Breast epithelium (tissue), 4 donors: Measurements from ENCODE around the gene CCDC70. TPM values are rescaled to one million over a fixed set of nuclear protein-coding genes. Genes with fewer than 3 reads are reported as not detected.

Experiments
- DNase-seq, 2 donors: peaks; one replicate each; pipeline ENCODE4 v3.0.0-alpha.2; 2019; ENCODE audit warnings: low spot score in 2 of 2
- H3K27ac ChIP-seq, 2 donors: fragments of 200-600 bp; sonication (generic) in 1 of 2; one replicate each; pipeline ENCODE4 v1.5.1; 2016 to 2019; ENCODE audit warnings: mild to moderate bottlenecking in 1 of 2
- H3K27me3 ChIP-seq, 2 donors: fragments of 200-600 bp; sonication (generic) in 1 of 2; one replicate each; pipeline versions ENCODE4 v1.5.1 to v1.6.0; 2017 to 2019; ENCODE audit warnings: control low read depth in 1 of 2, mild to moderate bottlenecking in 1 of 2
- H3K36me3 ChIP-seq: fragments of 200-600 bp; one replicate; pipeline ENCODE4 v1.5.1; 2019
- H3K4me1 ChIP-seq, 2 donors: fragments of 200-600 bp; sonication (generic); one replicate each; pipeline ENCODE4 v1.5.1; 2016 to 2019; ENCODE audit warnings: control low read depth in 1 of 2
- H3K4me3 ChIP-seq, 3 donors: fragments of 200-600 bp; sonication (generic); 1 replicate in 2 of 3; 2 replicates in 1 of 3; pipeline ENCODE4 v1.5.1; 2016 to 2019; ENCODE audit warnings: mild to moderate bottlenecking in 3 of 3, moderate library complexity in 2 of 3
- H3K9me3 ChIP-seq, 2 donors: fragments of 200-600 bp; sonication (generic) in 1 of 2; one replicate each; pipeline ENCODE4 v1.5.1; 2016 to 2019; ENCODE audit warnings: control low read depth in 1 of 2
- POLR2A ChIP-seq: fragments of 450-650 bp; IDR thresholded peaks from one replicate; pipeline ENCODE4 v1.6.1; 2016; ENCODE audit warnings: antibody characterized with exemption, mild to moderate bottlenecking, moderate library complexity
- POLR2AphosphoS5 ChIP-seq, 3 donors: sonication (generic); formaldehyde crosslinking; IDR thresholded peaks; one replicate each; pipeline ENCODE4 v1.6.1; 2017; ENCODE audit warnings: antibody characterized with exemption in 3 of 3
- intact Hi-C: fragments of 100-400 bp; cut with DNase I; formaldehyde crosslinking; loops from one replicate; pipeline ENCODE4 v1.15.1; 2023; ENCODE audit warnings: low total_unique reads
- total RNA-seq, 3 donors: library from RNA; depleted of rRNA; stranded (reverse); fragments of >200 nt; gene quantifications; one replicate each; pipeline ENCODE4 v1.1.0, GENCODE V29; 2016
- TF ChIP-seq, protein P1 (sequence below), 3 donors: fragments of 450-650 bp; IDR thresholded peaks; one replicate each; pipeline ENCODE4 v1.5.1; 2016 to 2017; ENCODE audit warnings: antibody characterized with exemption in 3 of 3, mild to moderate bottlenecking in 3 of 3, moderate library complexity in 3 of 3

The CCDC70 gene
- total RNA-seq, 3 donors from 2014 or later, result not detected

DNA sequence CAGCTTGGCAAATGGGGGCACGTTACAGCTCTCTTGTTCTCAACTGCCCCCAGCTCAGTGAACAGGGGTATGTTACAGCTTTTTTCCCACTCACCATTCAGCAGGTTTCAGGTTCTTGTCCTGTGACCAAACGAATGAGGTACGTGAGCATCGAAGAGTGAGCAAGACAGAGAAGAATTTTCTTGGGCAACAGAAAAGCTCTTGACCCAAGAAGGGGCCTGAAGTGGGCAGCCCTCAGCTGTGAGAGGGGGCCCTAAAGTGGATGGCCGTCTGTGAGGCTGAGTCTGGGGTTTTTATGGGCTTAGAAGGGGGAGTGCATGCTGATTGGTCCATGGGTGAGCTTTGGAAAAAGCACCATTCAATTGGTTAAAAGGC lies 21.4 kb downstream of the CCDC70 start:
- H3K4me3 ChIP-seq, result no peak overlapping the region
- no peak overlapping the region for H3K27ac ChIP-seq
- no peaks in the 10 kb centered on the region for H3K9me3 ChIP-seq
- no peak for DNase-seq
- no peaks in the 10 kb centered on the region for H3K36me3 ChIP-seq
- no peaks in the 10 kb centered on the region for H3K27me3 ChIP-seq
- H3K4me1 ChIP-seq, result no peaks in the 10 kb centered on the region
- TF ChIP-seq POLR2AphosphoS5 (IDR thresholded peaks at IDR 0.05), result no peak
- TF ChIP-seq POLR2A, result no peak
- TF ChIP-seq, protein P1, sequence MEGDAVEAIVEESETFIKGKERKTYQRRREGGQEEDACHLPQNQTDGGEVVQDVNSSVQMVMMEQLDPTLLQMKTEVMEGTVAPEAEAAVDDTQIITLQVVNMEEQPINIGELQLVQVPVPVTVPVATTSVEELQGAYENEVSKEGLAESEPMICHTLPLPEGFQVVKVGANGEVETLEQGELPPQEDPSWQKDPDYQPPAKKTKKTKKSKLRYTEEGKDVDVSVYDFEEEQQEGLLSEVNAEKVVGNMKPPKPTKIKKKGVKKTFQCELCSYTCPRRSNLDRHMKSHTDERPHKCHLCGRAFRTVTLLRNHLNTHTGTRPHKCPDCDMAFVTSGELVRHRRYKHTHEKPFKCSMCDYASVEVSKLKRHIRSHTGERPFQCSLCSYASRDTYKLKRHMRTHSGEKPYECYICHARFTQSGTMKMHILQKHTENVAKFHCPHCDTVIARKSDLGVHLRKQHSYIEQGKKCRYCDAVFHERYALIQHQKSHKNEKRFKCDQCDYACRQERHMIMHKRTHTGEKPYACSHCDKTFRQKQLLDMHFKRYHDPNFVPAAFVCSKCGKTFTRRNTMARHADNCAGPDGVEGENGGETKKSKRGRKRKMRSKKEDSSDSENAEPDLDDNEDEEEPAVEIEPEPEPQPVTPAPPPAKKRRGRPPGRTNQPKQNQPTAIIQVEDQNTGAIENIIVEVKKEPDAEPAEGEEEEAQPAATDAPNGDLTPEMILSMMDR (IDR thresholded peaks at IDR 0.05), result no peak
- intact Hi-C loops, result no loop called here

DNA sequence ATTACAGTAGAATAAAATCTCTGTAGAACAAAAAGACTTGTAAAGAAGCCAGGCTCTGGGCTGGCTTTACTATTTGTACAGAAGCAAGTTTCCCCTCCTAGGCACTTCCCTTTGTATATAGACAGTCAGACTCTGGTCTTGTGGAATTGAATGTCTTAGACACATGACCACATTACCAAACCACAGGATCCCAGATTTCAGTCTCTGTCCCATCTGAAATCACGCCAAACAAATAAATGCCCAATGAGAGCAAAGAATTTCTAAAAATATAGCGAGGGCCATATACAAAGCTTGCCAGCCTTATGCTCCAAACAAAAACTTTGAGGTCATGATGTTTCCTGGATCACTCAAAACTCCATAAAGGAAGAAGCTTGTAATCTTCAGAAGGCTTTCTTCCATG lies 23.9 kb downstream of the CCDC70 start:
- Histone ChIP-seq H3K27me3 (no peaks in the 10 kb centered on the region), H3K4me3 (no peak overlapping the region), H3K9me3 (no peaks in the 10 kb centered on the region), H3K4me1 (no peaks in the 10 kb centered on the region), H3K36me3 (no peaks in the 10 kb centered on the region), H3K27ac (no peak overlapping the region)
- intact Hi-C loops, result no loop called here
- no peak for TF ChIP-seq POLR2A
- TF ChIP-seq, protein P1 (IDR thresholded peaks at IDR 0.05), result no peak
- no peak for TF ChIP-seq POLR2AphosphoS5 (IDR thresholded peaks at IDR 0.05)
- no peak for DNase-seq

DNA sequence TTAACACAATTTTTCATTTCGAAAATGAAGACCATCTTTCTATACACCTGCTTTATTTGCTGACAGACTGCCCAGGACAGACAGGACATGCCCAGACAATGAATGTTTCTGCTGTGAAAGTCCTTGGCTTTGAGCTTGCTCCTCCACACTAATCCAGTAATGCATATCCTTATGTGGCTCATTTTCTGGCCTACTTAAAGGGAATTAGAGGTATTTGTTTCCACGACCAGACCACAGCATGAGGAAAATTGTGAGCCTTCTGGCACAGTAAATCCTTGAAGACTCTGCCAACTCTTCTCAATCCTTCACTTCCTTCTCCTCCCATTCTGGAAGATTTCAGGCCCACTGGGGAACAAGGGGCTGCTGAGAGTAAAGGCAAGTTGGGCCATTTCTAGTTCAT lies 25.7 kb downstream of the CCDC70 start:
- intact Hi-C loops, result no loop called here
- TF ChIP-seq POLR2AphosphoS5 (IDR thresholded peaks at IDR 0.05) (no peak), POLR2A (no peak)
- TF ChIP-seq, protein P1 (IDR thresholded peaks at IDR 0.05), result no peak
- no peaks in the 10 kb centered on the region for H3K4me1 ChIP-seq
- no peaks in the 10 kb centered on the region for H3K27me3 ChIP-seq
- H3K27ac ChIP-seq, result no peak overlapping the region
- H3K4me3 ChIP-seq, result no peak overlapping the region
- no peaks in the 10 kb centered on the region for H3K36me3 ChIP-seq
- no peaks in the 10 kb centered on the region for H3K9me3 ChIP-seq
- no peak for DNase-seq

DNA sequence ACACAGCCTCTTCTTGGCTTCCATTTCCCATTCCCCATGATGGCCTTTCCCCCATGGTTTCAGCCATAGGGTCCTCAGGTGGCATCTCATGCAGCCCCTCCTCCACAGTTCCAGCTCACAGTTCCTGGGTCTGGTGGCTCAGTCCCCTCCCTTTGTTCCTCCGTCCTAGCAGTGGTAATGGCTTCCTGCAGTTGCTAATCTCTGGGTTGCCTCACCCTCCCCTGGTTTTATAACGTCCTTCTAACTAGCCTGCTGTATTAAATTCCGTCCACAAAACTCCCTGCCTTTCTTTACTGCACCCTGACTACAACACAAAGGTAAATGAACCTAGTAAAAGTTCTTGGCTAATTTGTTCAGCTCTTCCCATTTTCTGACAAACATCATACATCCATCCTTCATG lies 30.9 kb downstream of the CCDC70 start:
- Histone ChIP-seq H3K36me3 (no peaks in the 10 kb centered on the region), H3K27me3 (no peaks in the 10 kb centered on the region), H3K4me1 (no peaks in the 10 kb centered on the region), H3K4me3 (no peak overlapping the region), H3K27ac (no peak overlapping the region), H3K9me3 (no peaks in the 10 kb centered on the region)
- DNase-seq, result no peak
- intact Hi-C loops, result no loop called here
- TF ChIP-seq POLR2AphosphoS5 (IDR thresholded peaks at IDR 0.05) (no peak), POLR2A (no peak)
- TF ChIP-seq, protein P1 (IDR thresholded peaks at IDR 0.05), result no peak

DNA sequence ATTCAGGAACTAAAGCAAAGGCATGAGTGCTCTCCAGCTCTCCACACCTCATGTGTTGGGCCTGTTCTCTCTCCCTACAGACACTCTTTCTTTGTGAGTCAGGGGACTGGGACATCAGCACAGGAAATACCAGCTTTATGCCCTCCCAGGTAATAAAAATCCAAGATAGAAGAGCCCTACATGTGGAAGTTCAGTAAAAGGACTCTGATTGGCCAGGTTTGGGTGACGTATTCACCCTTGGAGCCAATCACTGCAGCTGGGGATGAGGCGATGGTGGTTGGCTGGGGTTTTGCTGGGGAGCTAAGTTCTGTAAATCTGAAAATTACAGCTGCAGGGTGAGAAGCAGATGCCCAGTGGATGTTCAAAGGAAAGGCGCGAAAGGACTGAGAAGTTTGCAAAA lies 32.5 kb downstream of the CCDC70 start:
- no peaks in the 10 kb centered on the region for H3K9me3 ChIP-seq
- no peaks in the 10 kb centered on the region for H3K27me3 ChIP-seq
- intact Hi-C loops, result no loop called here
- no peak overlapping the region for H3K4me3 ChIP-seq
- TF ChIP-seq POLR2AphosphoS5 (IDR thresholded peaks at IDR 0.05) (no peak), POLR2A (no peak)
- TF ChIP-seq, protein P1 (IDR thresholded peaks at IDR 0.05), result no peak
- H3K27ac ChIP-seq, result no peak overlapping the region
- DNase-seq, result no peak
- H3K36me3 ChIP-seq, result no peaks in the 10 kb centered on the region
- H3K4me1 ChIP-seq, result no peaks in the 10 kb centered on the region
